Suppressor macrophage (primary cell): Measurements from ENCODE around the gene PCOLCE2.
A peak's percentile ranks its signal among the peaks of the same experiment; 100 is the strongest.

ENCODE experiments used
- DNase-seq, 4 experiments: peaks; one replicate each; pipeline ENCODE4 v3.0.0-alpha.2; 2020 to 2022

The PCOLCE2 gene

DNA sequence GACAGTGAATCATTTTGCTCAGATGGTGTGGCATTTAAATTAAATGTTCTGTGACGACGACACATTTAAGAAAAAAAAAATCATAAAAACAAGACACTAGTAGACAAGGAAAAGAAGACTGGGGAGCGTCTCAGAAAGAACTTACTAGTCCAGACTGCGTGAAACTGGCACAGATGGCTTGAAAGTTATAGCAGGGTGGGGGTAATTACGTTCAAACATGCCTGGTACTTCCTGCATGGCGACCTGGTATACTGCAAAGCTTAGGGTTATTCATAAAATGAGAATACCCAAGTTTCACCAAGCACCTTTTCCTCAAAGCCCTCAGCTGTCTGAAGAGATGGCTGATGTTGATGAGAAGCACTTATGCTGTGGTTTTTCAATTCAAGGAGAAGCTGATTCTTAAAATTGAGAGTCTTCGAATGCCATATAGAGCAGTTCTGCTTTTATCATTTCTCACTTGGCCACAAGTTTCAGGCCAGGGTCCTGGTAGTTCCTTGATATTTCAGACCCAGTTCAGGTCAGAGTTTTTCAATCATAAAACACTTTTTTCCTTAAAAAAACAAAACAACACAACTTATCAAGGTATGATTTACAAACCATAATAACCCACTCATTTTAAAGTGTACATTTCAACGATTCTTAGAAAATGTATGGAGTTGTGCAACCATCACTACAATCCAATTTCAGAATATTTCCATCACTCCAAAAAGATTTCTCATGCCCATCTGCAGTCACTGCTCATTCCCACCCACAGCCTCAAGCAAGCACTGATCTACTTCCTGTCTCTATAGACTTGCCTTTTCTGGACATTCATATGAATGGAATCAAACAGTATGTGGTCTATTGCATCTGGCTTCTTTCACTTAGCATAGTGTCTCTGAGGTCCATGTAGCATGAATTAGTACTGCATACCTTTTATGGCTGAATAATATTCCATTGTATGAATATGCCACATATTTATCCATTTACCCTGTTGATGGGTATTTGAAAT lies 24.7 kb downstream of the PCOLCE2 start:
- peak; percentile 13 to 61 (median 47) for DNase-seq

- peak in 3 of 4 experiments; percentile 30 to 39 (median 35) for DNase-seq
Measured at GRCh38 chr3:142863010-142863817, 25.7 kb downstream of the PCOLCE2 start.

GRCh38 chr3:142861926-142862325 lies 27.0 kb downstream of the PCOLCE2 start:
- no peak for DNase-seq

DNA sequence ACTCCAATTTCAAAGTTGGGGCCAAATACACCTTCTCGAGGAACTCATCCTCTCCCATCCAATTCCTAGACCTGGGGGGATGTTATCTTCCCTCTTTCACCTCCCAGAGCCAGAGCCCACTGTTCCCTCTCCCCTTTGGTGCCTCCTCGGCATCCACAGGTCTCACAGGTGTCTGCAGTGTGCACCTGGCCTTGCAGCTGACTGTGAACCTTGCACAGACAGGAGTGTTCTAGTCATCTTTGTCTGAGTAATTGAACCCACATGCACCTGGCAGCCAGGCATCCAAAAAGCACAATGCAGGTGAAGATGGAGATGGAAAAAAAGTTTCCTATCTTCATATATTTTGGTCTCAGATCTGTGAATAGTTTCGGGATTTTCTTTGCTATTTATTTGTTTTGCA lies 30.8 kb downstream of the PCOLCE2 start:
- no peak for DNase-seq

- DNase-seq, result peak in 1 of 4 experiments; percentile 13
Measured at GRCh38 chr3:142857056-142857455, 31.8 kb downstream of the PCOLCE2 start.

DNA sequence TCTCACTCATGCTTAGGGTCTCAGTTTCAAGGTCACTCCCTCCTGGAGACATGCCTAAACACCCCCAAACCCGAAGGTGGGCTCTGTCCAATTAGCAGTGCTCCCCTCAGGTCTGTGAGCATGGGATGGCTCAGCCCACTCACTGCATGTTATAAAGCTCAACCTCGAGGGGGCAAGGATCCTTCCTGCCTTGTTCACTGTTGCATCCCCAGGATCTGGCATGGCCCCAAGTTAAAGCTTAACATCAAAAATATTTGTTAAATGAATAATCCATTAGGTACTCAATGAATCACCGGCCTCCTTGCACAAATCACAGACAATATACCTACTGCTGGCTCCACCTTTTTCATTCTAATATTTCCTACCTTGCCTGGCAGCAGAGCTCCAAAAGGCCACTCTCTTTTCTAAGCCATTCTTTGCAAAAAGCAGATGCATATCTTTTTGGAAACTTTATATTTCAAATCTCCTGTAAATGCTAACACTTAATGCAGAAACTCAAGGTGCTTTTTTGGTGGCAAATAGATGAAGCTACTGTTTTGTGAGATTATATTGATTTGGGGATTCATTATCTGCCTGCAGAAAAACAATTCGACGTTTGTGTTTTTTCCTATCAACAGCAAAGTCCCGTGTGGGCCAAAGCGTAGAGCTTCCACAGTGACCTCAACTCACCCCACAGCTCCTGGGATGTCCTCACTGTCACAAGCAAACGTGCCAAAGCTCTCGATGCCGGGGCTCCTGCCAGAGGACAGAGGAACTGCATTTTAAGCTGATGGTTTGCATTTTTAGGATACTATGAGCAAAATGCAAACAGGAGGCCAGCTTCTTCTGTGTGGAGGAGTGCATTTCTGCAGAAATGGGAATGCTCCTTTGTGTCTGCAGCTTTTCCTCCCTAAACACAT lies 35.4 kb downstream of the PCOLCE2 start:
- peak; percentile 26 to 65 (median 52) for DNase-seq

DNA sequence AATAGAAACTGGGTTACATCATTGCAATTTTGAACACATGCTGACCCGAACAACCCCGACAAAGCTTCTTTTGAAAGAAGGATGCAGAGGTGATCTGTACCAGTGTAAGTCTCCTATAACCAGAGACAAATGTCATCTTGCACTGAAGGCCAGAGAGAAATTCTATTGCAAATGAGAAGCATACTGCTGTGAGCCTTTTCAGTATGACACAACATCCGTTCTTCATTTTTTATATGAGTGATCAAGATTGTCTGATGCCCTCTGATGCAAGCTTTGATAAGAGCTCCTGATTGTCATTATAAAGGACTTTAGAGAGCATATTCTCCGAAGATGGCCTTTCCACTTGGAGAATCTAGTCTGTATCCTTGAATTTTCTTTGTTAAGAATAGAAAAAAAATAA lies 36.9 kb downstream of the PCOLCE2 start:
- DNase-seq, result peak in 2 of 4 experiments; percentile 31 to 37

- DNase-seq, result peak; percentile 88 to 97 (median 92)
Measured at GRCh38 chr3:142850395-142851023, 38.4 kb downstream of the PCOLCE2 start.

GRCh38 chr3:142849148-142849547 lies 39.7 kb downstream of the PCOLCE2 start:
- no peak for DNase-seq

DNA sequence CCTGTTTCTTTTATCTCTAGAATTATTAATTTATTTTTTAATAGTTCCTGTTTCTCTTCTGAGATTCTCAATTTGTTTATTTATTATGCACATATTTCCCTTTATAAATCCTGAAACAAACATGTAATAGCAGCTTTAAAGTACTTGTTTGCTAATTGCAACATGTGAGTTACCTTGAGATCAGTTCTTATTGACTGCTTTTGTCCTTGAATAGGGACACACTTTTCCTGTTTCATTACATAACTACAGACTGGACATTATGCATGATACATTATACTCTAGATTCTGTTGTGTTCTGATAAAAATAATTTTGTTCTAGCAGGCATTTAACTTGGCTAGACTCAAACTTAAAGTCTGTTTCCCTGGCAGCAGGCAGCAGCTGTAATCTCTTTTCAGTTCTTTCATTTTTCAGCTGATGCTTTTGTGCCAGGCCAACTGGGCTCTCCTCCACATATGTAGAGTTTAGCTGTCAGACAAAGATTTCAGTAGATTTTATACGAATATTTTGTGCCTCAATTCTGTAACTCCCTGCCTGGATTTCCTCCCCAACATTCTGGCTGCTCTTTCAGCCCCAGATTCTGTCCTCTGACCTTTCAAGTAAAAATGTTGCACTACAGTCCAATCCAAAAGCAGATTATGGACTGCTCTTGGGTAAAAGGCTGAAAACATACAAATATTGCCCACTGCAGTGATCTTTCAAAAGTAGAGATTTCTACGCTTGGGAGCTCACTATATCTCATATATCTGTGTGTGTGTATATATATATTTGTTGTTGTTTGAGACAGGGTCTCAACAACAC lies 41.9 kb downstream of the PCOLCE2 start:
- DNase-seq, result no peak

DNA sequence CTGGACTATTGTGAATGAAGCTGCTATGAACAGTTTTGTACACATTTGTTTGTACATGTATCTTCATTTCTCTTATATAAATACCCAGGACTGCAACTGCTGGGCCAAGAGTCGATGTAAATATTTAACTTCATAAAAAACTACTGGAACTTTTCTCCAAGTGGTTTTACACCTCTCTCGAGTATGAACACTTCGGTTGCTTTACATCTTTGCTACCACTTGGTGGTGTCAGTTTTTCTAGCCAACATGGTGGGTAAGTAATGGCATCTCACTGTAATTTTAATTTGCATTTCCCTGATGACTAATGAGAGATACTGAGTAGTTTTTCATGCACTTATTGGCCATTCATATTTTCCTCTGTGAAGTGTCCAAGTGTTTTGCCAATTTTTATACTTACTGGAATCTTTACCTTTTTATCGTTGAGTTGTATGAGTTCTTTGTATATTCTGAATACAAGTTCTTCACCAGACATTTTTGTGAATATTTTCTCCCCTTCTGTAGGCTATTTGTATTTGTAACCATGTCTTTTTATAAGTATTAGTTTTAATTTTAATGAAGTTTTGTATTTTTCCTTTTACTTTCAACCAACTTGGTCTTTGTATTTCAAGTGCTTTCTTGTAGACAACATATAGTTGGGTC lies 44.4 kb downstream of the PCOLCE2 start:
- peak; percentile 16 to 55 (median 30) for DNase-seq

GRCh38 chr3:142839831-142840230 lies 49.1 kb downstream of the PCOLCE2 start:
- DNase-seq, result peak in 3 of 4 experiments; percentile 15 to 53 (median 52)

DNA sequence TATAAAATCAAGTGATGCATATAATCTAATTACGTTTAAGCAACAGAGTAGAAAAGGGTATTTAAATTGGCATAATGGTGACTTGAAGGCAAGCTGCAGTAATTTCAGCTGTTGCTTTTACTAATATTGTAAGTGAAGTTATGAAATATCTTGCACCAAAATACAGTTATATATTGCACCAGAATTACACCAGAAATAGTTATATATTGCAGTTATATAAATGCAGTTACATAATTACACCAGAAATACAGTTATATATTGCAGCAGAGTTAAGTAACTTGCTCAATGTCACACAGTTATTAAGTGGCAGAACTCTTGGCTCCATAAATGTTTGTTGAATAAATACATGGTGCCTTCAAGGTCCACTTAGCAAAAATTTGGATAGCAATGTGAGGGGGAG lies 51.4 kb downstream of the PCOLCE2 start:
- DNase-seq, result no peak

DNA sequence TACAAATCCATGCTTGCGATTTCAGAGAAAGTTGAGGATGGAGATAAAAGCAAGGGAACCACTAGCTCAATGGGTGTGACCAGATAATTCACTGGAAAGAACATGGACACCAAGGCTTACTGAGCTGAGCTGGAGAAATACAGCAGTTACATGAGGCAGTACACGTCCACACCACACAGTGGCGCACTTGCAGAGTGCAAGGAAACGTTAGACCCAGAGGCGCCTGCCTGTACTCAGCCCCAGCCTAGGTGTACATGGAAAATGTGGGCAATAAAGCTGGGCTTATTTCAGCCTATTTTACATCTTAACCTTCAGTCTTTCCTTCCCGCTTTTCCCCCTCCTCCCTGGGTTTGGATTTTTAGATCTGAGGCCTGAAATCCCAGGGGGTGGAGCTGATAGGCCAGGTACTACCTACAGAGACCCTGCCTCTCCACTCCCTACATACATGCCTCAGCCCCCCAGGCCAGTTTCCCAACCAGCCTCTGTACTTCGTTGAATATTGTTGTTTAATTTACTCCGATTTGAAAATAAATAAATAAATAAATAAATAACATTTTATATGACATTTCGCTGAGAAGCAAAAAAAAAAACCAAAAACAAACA lies 60.1 kb downstream of the PCOLCE2 start:
- peak; percentile 84 to 92 (median 88) for DNase-seq

DNA sequence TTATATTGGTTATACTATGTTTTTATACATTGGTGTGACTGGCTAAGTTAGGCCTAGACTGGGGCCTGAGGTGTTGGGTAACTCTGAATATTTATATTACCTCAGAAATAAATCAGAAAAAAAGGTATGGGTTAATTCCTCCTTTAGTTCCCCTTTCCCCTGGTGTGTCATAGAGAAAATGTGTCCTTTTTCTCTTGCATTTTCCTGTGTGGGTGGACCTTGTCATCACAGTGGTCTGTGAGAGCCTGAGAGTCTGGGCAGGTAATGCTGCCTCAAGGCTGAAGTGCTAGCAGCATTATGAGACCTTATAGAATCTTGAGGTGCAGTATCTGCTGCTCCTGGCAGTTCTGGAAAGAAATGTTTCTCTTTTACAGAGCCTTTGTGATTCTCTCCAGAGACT lies 69.7 kb downstream of the PCOLCE2 start:
- DNase-seq, result peak; percentile 30 to 70 (median 56)

DNA sequence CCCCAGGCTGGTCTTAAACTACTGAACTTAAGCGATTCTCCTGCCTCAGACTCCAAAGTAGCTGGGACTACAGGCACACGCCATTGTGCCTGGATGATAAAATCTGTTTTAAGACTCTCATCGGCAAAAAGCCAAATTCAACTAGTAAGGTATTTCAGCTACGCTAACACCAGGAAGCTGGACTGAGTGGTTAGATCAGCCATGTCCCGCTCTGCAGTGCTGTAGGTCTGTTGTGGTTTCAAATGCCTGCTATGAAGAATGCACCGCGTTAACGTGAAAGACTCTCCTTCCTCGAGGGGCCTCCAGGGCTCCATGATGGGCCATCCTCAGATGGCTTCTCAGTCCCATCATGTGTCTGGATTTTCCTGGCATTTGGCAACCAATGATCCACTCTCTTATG lies 70.2 kb downstream of the PCOLCE2 start:
- no peak for DNase-seq

- DNase-seq, result no peak
Measured at GRCh38 chr3:142817897-142818296, 71.0 kb downstream of the PCOLCE2 start.

- DNase-seq, result no peak
Measured at GRCh38 chr3:142817356-142817755, 71.5 kb downstream of the PCOLCE2 start.

- DNase-seq, result no peak
Measured at GRCh38 chr3:142815803-142816202, 73.1 kb downstream of the PCOLCE2 start.

DNA sequence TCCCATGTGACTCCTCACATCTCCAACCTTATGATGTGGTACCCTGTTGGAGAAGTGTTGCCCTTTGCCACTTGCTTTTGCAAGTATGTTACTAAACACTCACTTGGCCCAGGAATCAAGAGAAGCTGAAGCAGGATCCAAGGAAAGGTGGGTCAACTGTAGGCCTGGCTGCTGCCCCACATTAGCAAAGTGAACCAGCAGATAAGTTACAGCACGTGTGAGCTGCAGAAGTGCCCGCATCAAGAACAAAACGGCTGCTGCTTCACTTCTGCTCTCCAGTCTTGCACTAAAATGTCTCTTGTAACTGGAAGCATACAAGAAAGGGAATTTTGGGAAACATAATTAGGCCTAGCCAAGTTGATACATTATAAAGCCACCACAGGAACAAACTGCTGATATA lies 79.6 kb downstream of the PCOLCE2 start:
- no peak for DNase-seq
